Prostate gland (tissue), 2 donors: ENCODE measurements around the gene NUFIP2.

Experiments used
- POLR2A ChIP-seq: fragments of 450-650 bp; IDR thresholded peaks from one replicate; pipeline ENCODE4 v1.6.1; 2016; ENCODE audit warnings: antibody characterized with exemption, mild to moderate bottlenecking
- POLR2AphosphoS5 ChIP-seq: sonication (generic); formaldehyde crosslinking; IDR thresholded peaks from one replicate; pipeline ENCODE4 v1.6.1; 2017; ENCODE audit warnings: antibody characterized with exemption
- TF ChIP-seq, protein P1 (sequence below), 4 experiments: fragments of 200-600 bp in 2 of 4; fragments of 450-650 bp in 2 of 4; sonication (generic) in 2 of 4; IDR thresholded peaks; 1 replicate in 3 of 4; 2 replicates in 1 of 4; pipeline ENCODE4 v1.5.1; 2016 to 2019; ENCODE audit warnings: antibody characterized with exemption in 4 of 4, mild to moderate bottlenecking in 2 of 4, moderate library complexity in 2 of 4

DNA sequence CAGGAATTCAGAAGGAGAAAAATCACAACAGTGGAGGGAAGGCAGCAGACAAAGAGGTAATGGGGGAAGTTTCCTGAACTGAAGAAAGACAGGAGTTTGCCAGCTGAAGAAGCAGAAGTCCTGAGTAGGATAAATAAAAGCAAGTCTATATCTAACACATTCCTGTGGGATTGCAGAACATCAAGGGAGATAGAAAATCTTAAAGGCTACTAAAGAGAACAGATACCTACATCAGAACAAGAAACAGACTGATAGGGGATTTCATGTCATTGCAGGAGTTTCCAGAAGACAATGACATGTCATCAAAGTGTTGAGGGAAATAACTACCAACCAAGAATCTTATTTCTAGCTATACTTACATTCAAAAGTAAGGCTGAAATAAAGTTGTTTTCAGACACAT lies 68.6 kb downstream of the NUFIP2 start:
- TF ChIP-seq, protein P1, sequence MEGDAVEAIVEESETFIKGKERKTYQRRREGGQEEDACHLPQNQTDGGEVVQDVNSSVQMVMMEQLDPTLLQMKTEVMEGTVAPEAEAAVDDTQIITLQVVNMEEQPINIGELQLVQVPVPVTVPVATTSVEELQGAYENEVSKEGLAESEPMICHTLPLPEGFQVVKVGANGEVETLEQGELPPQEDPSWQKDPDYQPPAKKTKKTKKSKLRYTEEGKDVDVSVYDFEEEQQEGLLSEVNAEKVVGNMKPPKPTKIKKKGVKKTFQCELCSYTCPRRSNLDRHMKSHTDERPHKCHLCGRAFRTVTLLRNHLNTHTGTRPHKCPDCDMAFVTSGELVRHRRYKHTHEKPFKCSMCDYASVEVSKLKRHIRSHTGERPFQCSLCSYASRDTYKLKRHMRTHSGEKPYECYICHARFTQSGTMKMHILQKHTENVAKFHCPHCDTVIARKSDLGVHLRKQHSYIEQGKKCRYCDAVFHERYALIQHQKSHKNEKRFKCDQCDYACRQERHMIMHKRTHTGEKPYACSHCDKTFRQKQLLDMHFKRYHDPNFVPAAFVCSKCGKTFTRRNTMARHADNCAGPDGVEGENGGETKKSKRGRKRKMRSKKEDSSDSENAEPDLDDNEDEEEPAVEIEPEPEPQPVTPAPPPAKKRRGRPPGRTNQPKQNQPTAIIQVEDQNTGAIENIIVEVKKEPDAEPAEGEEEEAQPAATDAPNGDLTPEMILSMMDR (IDR thresholded peaks at IDR 0.05) = no peak
- no peak for TF ChIP-seq POLR2A
- no peak for TF ChIP-seq POLR2AphosphoS5
